NB4 (cell line): ENCODE data around the gene ULBP2.

Source experiments
- POLR2A ChIP-seq: IDR thresholded peaks from 2 replicates; pipeline ENCODE4 v1.6.1; 2011; ENCODE audit warnings: mild to moderate bottlenecking; ENCODE audit not compliant: insufficient read length; ENCODE audit errors: extremely low read depth
- TF ChIP-seq, protein P1 (sequence below): IDR thresholded peaks from one replicate; pipeline ENCODE4 v1.5.1; 2012; ENCODE audit warnings: low read depth, low read length

DNA sequence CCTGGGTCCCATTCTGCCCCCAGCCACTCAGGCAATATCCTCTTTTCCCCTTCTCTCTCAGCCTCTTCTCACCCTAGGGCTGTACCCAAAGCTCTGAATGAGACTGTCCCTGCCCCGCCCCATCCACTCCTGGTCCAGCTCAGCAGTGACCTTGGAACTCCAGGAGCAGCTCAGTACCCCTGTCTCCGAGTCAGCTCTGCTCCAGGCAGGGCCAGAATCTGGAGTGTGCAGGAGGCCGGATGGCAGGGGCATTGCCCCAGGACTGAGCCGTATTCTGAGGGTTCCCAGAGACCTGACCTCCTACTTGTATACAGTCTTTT lies 16.9 kb upstream of the ULBP2 start:
- TF ChIP-seq POLR2A, result no peak
- TF ChIP-seq, protein P1, sequence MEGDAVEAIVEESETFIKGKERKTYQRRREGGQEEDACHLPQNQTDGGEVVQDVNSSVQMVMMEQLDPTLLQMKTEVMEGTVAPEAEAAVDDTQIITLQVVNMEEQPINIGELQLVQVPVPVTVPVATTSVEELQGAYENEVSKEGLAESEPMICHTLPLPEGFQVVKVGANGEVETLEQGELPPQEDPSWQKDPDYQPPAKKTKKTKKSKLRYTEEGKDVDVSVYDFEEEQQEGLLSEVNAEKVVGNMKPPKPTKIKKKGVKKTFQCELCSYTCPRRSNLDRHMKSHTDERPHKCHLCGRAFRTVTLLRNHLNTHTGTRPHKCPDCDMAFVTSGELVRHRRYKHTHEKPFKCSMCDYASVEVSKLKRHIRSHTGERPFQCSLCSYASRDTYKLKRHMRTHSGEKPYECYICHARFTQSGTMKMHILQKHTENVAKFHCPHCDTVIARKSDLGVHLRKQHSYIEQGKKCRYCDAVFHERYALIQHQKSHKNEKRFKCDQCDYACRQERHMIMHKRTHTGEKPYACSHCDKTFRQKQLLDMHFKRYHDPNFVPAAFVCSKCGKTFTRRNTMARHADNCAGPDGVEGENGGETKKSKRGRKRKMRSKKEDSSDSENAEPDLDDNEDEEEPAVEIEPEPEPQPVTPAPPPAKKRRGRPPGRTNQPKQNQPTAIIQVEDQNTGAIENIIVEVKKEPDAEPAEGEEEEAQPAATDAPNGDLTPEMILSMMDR, result no peak
